K562 (cell line): Measurements from ENCODE around the gene DNAJC11. TPM values are rescaled to one million over a fixed set of nuclear protein-coding genes. Genes with fewer than 3 reads are reported as not detected.

Experiments
- BRD9 ChIP-seq: fragments of 450-650 bp; IDR thresholded peaks from 2 replicates; pipeline ENCODE4 v1.6.1; 2018; ENCODE audit warnings: low read depth; ENCODE audit not compliant: partially characterized antibody
- FUS ChIP-seq: fragments of 200-400 bp; formaldehyde crosslinking; optimal IDR thresholded peaks from 2 replicates; pipeline ENCODE3; 2017; ENCODE audit warnings: low read depth, low read length
- MCM3 ChIP-seq: fragments of 450-650 bp; IDR thresholded peaks from 2 replicates; pipeline ENCODE4 v1.6.1; 2016
- MCM7 ChIP-seq, 2 experiments: fragments of 450-650 bp; IDR thresholded peaks; 2 replicates each; pipeline ENCODE4 v1.6.1; 2016 to 2018
- NCOR1 ChIP-seq: fragments of 450-650 bp; IDR thresholded peaks from 2 replicates; pipeline ENCODE4 v1.6.1; 2016; ENCODE audit warnings: mild to moderate bottlenecking, moderate library complexity
- NR2C1 ChIP-seq, 2 experiments: fragments of 450-650 bp; IDR thresholded peaks; 2 replicates each; pipeline ENCODE4 v1.6.1; 2017; ENCODE audit warnings: mild to moderate bottlenecking in 2 of 2, antibody characterized with exemption in 1 of 2, inconsistent platforms in 1 of 2, missing compliant biosample characterization in 1 of 2, missing genetic modification characterization in 1 of 2
- NR4A1 ChIP-seq, 2 experiments: fragments of 250-450 bp in 1 of 2; fragments of 450-650 bp in 1 of 2; sonication (Bioruptor Pico) in 1 of 2; IDR thresholded peaks; 2 replicates each; pipeline versions ENCODE4 v1.4.0 to v1.6.1; 2016 to 2020; ENCODE audit warnings: mild to moderate bottlenecking in 2 of 2, missing compliant biosample characterization in 1 of 2, missing genetic modification characterization in 1 of 2, moderate library complexity in 1 of 2
- PCBP2 ChIP-seq: fragments of 200-400 bp; formaldehyde crosslinking; IDR thresholded peaks from 2 replicates; pipeline ENCODE4 v1.6.1; 2018; ENCODE audit warnings: low read length, low read depth, mild to moderate bottlenecking, moderate library complexity; ENCODE audit not compliant: poor library complexity, severe bottlenecking
- RNF2 ChIP-seq: sonication (generic); IDR thresholded peaks from 2 replicates; pipeline ENCODE4 v1.6.1; 2016
- SAP30 ChIP-seq: fragments of 200-600 bp; sonication (generic); IDR thresholded peaks from 2 replicates; pipeline ENCODE4 v1.6.1; 2012; ENCODE audit warnings: borderline replicate concordance, low read depth, mild to moderate bottlenecking, moderate library complexity, low read length, control low read depth, inconsistent platforms; ENCODE audit not compliant: insufficient read depth, poor library complexity, severe bottlenecking
- SMAD4 ChIP-seq: fragments of 250-450 bp; sonication (Bioruptor Pico); conservative IDR thresholded peaks from 2 replicates; pipeline ENCODE4 v1.8.0; 2021; ENCODE audit warnings: inconsistent platforms, mild to moderate bottlenecking, moderate library complexity
- ZBTB7A ChIP-seq: IDR thresholded peaks from 2 replicates; pipeline ENCODE4 v1.6.1; 2011; ENCODE audit warnings: low read depth, mild to moderate bottlenecking, low read length, moderate library complexity, borderline replicate concordance; ENCODE audit not compliant: control insufficient read depth
- ZKSCAN1 ChIP-seq: fragments of 150-350 bp; IDR thresholded peaks from 2 replicates; pipeline ENCODE4 v1.6.1; 2016; ENCODE audit warnings: low read depth, low read length
- ZNF518B ChIP-seq: fragments of 250-450 bp; sonication (Bioruptor Pico); IDR thresholded peaks from 2 replicates; pipeline ENCODE4 v1.5.0; 2021; ENCODE audit warnings: mild to moderate bottlenecking, moderate library complexity
- ZNF586 ChIP-seq: fragments of 450-650 bp; formaldehyde crosslinking; conservative IDR thresholded peaks from 2 replicates; pipeline ENCODE4 v1.4.0; 2020; ENCODE audit warnings: mild to moderate bottlenecking, moderate library complexity
- ZNF780A ChIP-seq: fragments of 250-450 bp; sonication (Bioruptor Pico); IDR thresholded peaks from 2 replicates; pipeline ENCODE4 v1.5.0; 2021; ENCODE audit warnings: mild to moderate bottlenecking
- polyA plus RNA-seq, 8 experiments: library from polyadenylated mRNA; depleted of rRNA in 4 of 8; stranded (reverse) in 5 of 8; unstranded in 3 of 8; fragments of >200 nt; fragmentation: Nextera tagmentation in 2 of 8; fragmentation: Illumina TruSeq in 1 of 8; extraction: Ambion mirVana in 2 of 8; extraction: Trizol in 1 of 8; gene quantifications; 2 replicates each; pipeline versions ENCODE4 v1.2.1 to v1.2.3, GENCODE V29; 2011 to 2014; ENCODE audit warnings: inconsistent platforms in 1 of 8, missing spikeins in 1 of 8
- total RNA-seq, 7 experiments: library from RNA; depleted of rRNA in 6 of 7; stranded (reverse); fragments of >200 nt in 6 of 7; fragmentation: Illumina TruSeq in 2 of 7; extraction: Trizol in 2 of 7; gene quantifications; 2 replicates each; pipeline versions ENCODE4 v1.2.1 to v1.2.3, GENCODE V29; 2011 to 2021; ENCODE audit warnings: low replicate concordance in 1 of 7
- TF ChIP-seq, protein P1 (sequence below), 2 experiments: fragments of 450-650 bp; IDR thresholded peaks; 2 replicates each; pipeline ENCODE4 v1.6.1; 2018; ENCODE audit warnings: mild to moderate bottlenecking in 2 of 2, low read depth in 1 of 2; ENCODE audit not compliant: partially characterized antibody in 2 of 2
- TF ChIP-seq, protein P2 (sequence below): fragments of 450-650 bp; IDR thresholded peaks from one replicate; pipeline ENCODE4 v1.6.1; 2018; ENCODE audit warnings: mild to moderate bottlenecking, moderate library complexity; ENCODE audit not compliant: partially characterized antibody

DNAJC11 gene
- total and polyA plus RNA-seq, 9 of the 15 experiments (the other 6 are each of a cell fraction or from before 2014, with no cell fraction given): 14.1 to 123 (median 76.6) TPM

DNA sequence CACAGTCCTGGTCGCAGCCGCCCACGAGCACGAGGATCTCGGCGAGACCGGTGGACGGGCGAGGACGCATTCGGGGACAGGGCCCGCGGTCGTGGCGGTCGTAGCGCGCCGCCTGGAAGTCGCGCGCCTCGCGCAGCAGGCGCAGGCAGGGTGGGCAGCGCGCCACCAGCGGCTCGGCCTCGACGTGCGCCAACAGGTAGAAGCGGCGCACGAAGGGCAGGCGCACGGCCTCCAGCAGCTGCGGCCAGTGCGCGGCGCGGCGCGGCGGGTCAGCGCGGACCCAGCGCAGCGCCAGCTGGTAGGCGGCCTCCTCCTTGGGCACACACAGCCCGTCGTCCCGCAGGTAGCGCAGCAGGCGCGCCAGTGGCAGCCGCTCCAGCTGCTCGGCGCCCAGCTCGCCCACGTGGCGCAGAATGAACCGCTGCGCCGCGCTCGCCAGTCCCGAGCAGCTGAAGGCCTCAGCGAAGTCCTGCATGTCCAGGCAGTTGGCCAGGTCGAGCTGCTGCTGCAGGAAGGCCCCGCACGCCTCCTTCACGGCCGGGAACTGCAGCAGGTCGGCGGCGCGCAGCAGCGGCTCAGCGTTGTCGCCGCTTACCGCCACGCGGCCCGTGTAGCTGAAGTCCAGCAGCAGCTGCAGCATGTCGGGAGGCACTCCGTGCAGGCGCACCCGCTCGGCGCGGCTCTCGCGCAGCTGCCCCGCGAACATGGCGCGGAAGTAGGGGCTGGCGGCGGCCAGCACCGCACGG lies 99.5 kb downstream of the DNAJC11 start (continued):
- TF ChIP-seq, protein P1, sequence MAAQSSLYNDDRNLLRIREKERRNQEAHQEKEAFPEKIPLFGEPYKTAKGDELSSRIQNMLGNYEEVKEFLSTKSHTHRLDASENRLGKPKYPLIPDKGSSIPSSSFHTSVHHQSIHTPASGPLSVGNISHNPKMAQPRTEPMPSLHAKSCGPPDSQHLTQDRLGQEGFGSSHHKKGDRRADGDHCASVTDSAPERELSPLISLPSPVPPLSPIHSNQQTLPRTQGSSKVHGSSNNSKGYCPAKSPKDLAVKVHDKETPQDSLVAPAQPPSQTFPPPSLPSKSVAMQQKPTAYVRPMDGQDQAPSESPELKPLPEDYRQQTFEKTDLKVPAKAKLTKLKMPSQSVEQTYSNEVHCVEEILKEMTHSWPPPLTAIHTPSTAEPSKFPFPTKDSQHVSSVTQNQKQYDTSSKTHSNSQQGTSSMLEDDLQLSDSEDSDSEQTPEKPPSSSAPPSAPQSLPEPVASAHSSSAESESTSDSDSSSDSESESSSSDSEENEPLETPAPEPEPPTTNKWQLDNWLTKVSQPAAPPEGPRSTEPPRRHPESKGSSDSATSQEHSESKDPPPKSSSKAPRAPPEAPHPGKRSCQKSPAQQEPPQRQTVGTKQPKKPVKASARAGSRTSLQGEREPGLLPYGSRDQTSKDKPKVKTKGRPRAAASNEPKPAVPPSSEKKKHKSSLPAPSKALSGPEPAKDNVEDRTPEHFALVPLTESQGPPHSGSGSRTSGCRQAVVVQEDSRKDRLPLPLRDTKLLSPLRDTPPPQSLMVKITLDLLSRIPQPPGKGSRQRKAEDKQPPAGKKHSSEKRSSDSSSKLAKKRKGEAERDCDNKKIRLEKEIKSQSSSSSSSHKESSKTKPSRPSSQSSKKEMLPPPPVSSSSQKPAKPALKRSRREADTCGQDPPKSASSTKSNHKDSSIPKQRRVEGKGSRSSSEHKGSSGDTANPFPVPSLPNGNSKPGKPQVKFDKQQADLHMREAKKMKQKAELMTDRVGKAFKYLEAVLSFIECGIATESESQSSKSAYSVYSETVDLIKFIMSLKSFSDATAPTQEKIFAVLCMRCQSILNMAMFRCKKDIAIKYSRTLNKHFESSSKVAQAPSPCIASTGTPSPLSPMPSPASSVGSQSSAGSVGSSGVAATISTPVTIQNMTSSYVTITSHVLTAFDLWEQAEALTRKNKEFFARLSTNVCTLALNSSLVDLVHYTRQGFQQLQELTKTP (IDR thresholded peaks at IDR 0.05; ENCODE audit: low read depth in 1 of 2, partially characterized antibody in 2 of 2): no peak
- TF ChIP-seq NR2C1 (IDR thresholded peaks at IDR 0.05) (no peak), NR2C1 (tag; IDR thresholded peaks at IDR 0.05) (no peak), PCBP2 (no peak), SMAD4 (CRISPR knock-in tag) (no peak; the same call in 1 of the 2 replicates), SAP30 (peak; percentile 96), ZBTB7A (0 out of 2 replicates have a peak, but pooled peaks have one; percentile 12), NR4A1 (CRISPR knock-in tag; IDR thresholded peaks at IDR 0.05) (0 out of 2 replicates have a peak, but pooled peaks have one; percentile 41), NR4A1 (tag; IDR thresholded peaks at IDR 0.05) (no peak), MCM3 (no peak), NCOR1 (no peak), MCM7 (IDR thresholded peaks at IDR 0.05) (no peak), ZNF586 (CRISPR knock-in tag) (no peak), FUS (peak; percentile 82), ZKSCAN1 (no peak), ZNF518B (CRISPR knock-in tag) (no peak), ZNF780A (no peak), BRD9 (no peak), RNF2 (0 out of 2 replicates have a peak, but pooled peaks have one; percentile 44)
- TF ChIP-seq, protein P2, sequence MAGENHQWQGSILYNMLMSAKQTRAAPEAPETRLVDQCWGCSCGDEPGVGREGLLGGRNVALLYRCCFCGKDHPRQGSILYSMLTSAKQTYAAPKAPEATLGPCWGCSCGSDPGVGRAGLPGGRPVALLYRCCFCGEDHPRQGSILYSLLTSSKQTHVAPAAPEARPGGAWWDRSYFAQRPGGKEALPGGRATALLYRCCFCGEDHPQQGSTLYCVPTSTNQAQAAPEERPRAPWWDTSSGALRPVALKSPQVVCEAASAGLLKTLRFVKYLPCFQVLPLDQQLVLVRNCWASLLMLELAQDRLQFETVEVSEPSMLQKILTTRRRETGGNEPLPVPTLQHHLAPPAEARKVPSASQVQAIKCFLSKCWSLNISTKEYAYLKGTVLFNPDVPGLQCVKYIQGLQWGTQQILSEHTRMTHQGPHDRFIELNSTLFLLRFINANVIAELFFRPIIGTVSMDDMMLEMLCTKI: no peak
